SJSA1 (cell line): Measurements from ENCODE around the gene OR4F17. TPM values are rescaled to one million over a fixed set of nuclear protein-coding genes. Genes with fewer than 3 reads are reported as not detected.
A peak's percentile ranks its signal among the peaks of the same experiment; 100 is the strongest.
"Not testable (repeated sequence)": the region's sequence is repeated elsewhere in the genome, so short reads cannot be mapped to it uniquely, and the experiment has no call there.

Source experiments
- DNase-seq, 2 experiments: peaks; one replicate each; pipeline ENCODE4 v3.0.0-alpha.2; 2015 to 2020; ENCODE audit warnings: low spot score in 2 of 2, low read depth in 1 of 2
- H3K27ac ChIP-seq: fragments of 250-450 bp; sonication (Bioruptor Pico); 2 replicates; pipeline ENCODE4 v1.5.1; 2020; ENCODE audit warnings: mild to moderate bottlenecking, moderate library complexity
- H3K27me3 ChIP-seq: fragments of 250-450 bp; sonication (Bioruptor Pico); replicated peaks from 2 replicates; pipeline ENCODE4 v1.5.1; 2020; ENCODE audit warnings: mild to moderate bottlenecking, moderate library complexity
- H3K36me3 ChIP-seq: fragments of 250-450 bp; sonication (Bioruptor Pico); 2 replicates; pipeline ENCODE4 v1.5.1; 2020; ENCODE audit warnings: mild to moderate bottlenecking
- H3K4me1 ChIP-seq: fragments of 250-450 bp; sonication (Bioruptor Pico); replicated peaks from 2 replicates; pipeline ENCODE4 v1.6.1; 2021; ENCODE audit warnings: mild to moderate bottlenecking
- H3K4me3 ChIP-seq: fragments of 250-450 bp; sonication (Bioruptor Pico); 2 replicates; pipeline ENCODE4 v1.5.1; 2020; ENCODE audit warnings: mild to moderate bottlenecking
- H3K9me3 ChIP-seq: fragments of 250-450 bp; sonication (Bioruptor Pico); replicated peaks from 2 replicates; pipeline ENCODE4 v1.5.1; 2020; ENCODE audit warnings: mild to moderate bottlenecking
- total RNA-seq: library from RNA; depleted of rRNA; stranded (reverse); fragments of >200 nt; shearing (Covaris generic); gene quantifications from 2 replicates; pipeline ENCODE4 v1.2.3, GENCODE V29; 2014; rRNA removed

Gene OR4F17
- total RNA-seq, result not detected in 2 replicates

- H3K27ac ChIP-seq, H3K9me3 ChIP-seq, H3K4me1 ChIP-seq, DNase-seq, H3K36me3 ChIP-seq, H3K27me3 ChIP-seq, H3K4me3 ChIP-seq: not testable (repeated sequence)
Measured at GRCh38 chr19:106804-107203, at the start of gene OR4F17. Gene OR4F17, plus strand, starts transcription at chr19:107104. Its CDS starts 3,575 bp downstream, at chr19:110679.

- not testable (repeated sequence) for H3K36me3 ChIP-seq, H3K4me1 ChIP-seq, H3K27me3 ChIP-seq, H3K9me3 ChIP-seq, H3K4me3 ChIP-seq, H3K27ac ChIP-seq
- DNase-seq, result peak in 1 of 2 experiments; percentile 48
Measured at GRCh38 chr19:70793-71192, 36.1 kb upstream of the OR4F17 start.

GRCh38 chr19:82864-83263 lies 24.0 kb upstream of the OR4F17 start:
- H3K4me1 ChIP-seq, DNase-seq, H3K36me3 ChIP-seq, H3K4me3 ChIP-seq, H3K9me3 ChIP-seq, H3K27me3 ChIP-seq, H3K27ac ChIP-seq: not testable (repeated sequence)

- H3K27ac ChIP-seq, H3K9me3 ChIP-seq, H3K4me3 ChIP-seq, H3K4me1 ChIP-seq, H3K27me3 ChIP-seq, DNase-seq, H3K36me3 ChIP-seq: not testable (repeated sequence)
Measured at GRCh38 chr19:83626-84025, 23.3 kb upstream of the OR4F17 start.

- H3K36me3 ChIP-seq, H3K27me3 ChIP-seq, H3K4me3 ChIP-seq, H3K27ac ChIP-seq, H3K4me1 ChIP-seq, H3K9me3 ChIP-seq, DNase-seq: not testable (repeated sequence)
Measured at GRCh38 chr19:90678-91077, 16.2 kb upstream of the OR4F17 start.

GRCh38 chr19:94794-95193 lies 12.1 kb upstream of the OR4F17 start:
- not testable (repeated sequence) for H3K27me3 ChIP-seq, H3K4me3 ChIP-seq, H3K27ac ChIP-seq, H3K4me1 ChIP-seq, H3K9me3 ChIP-seq, DNase-seq, H3K36me3 ChIP-seq

- not testable (repeated sequence) for H3K9me3 ChIP-seq, H3K36me3 ChIP-seq, H3K27me3 ChIP-seq, H3K4me3 ChIP-seq, DNase-seq, H3K4me1 ChIP-seq, H3K27ac ChIP-seq
Measured at GRCh38 chr19:97647-98046, 9.3 kb upstream of the OR4F17 start.

- not testable (repeated sequence) for H3K27me3 ChIP-seq, H3K4me3 ChIP-seq, H3K27ac ChIP-seq, H3K9me3 ChIP-seq, H3K4me1 ChIP-seq, DNase-seq, H3K36me3 ChIP-seq
Measured at GRCh38 chr19:120443-121140, 13.7 kb downstream of the OR4F17 start.

Other genes starting within 250 kb of the OR4F17 start
- 7.3 and 18.5 TPM in 2 replicates for gene PLPP2, start 184.3 kb downstream of the OR4F17 start, total RNA-seq
- gene MIER2, start 237.7 kb downstream of the OR4F17 start, total RNA-seq, result 19.9 and 26.6 TPM in 2 replicates